ENCODE results near the gene PHF21B. TPM values are rescaled to one million over a fixed set of nuclear protein-coding genes. Genes with fewer than 3 reads are reported as not detected.

PHF21B gene
- total RNA-seq, 1 donor from 2014 or later = 4.6 TPM

GRCh38 chr22:44930711-44931035 is 79.1 kb downstream of the PHF21B start:
- DNase-seq (ENCODE audit: low spot score) = no peak
- H3K9me3 Mint-ChIP-seq (ENCODE audit: unreplicated experiment) = no peaks in the 10 kb centered on the region
- TF ChIP-seq CTCF (IDR thresholded peaks at IDR 0.05; ENCODE audit: unreplicated experiment) = no peak
- H3K27me3 Mint-ChIP-seq (ENCODE audit: unreplicated experiment) = peaks cover 5% of the 10 kb centered on the region
- no peak overlapping the region for H3K4me3 Mint-ChIP-seq (ENCODE audit: unreplicated experiment)
- peaks cover 4% of the 10 kb centered on the region for H3K4me1 Mint-ChIP-seq (ENCODE audit: unreplicated experiment)
- no peak overlapping the region for H3K27ac Mint-ChIP-seq (ENCODE audit: unreplicated experiment)
- H3K36me3 Mint-ChIP-seq (ENCODE audit: low read depth, unreplicated experiment) = no peaks in the 10 kb centered on the region

- TF ChIP-seq CTCF (IDR thresholded peaks at IDR 0.05; ENCODE audit: unreplicated experiment) = no peak
- H3K9me3 Mint-ChIP-seq (ENCODE audit: unreplicated experiment) = no peaks in the 10 kb centered on the region
- H3K4me1 Mint-ChIP-seq (ENCODE audit: unreplicated experiment) = peaks cover 4% of the 10 kb centered on the region
- peaks cover 5% of the 10 kb centered on the region for H3K27me3 Mint-ChIP-seq (ENCODE audit: unreplicated experiment)
- no peak for DNase-seq (ENCODE audit: low spot score)
- H3K36me3 Mint-ChIP-seq (ENCODE audit: low read depth, unreplicated experiment) = no peaks in the 10 kb centered on the region
- H3K27ac Mint-ChIP-seq (ENCODE audit: unreplicated experiment) = no peak overlapping the region
- H3K4me3 Mint-ChIP-seq (ENCODE audit: unreplicated experiment) = no peak overlapping the region
These were observed 79.6 kb downstream of the PHF21B start for GRCh38 chr22:44930016-44930710.

GRCh38 chr22:44929359-44930015 is 80.3 kb downstream of the PHF21B start:
- no peak overlapping the region for H3K27ac Mint-ChIP-seq (ENCODE audit: unreplicated experiment)
- no peak overlapping the region for H3K4me3 Mint-ChIP-seq (ENCODE audit: unreplicated experiment)

GRCh38 chr22:44928711-44929358 is 81.0 kb downstream of the PHF21B start:
- Mint-ChIP-seq H3K4me3 (ENCODE audit: unreplicated experiment) (no peak overlapping the region), H3K27ac (ENCODE audit: unreplicated experiment) (no peak overlapping the region), H3K36me3 (ENCODE audit: low read depth, unreplicated experiment) (peaks cover 4% of the 10 kb centered on the region), H3K27me3 (ENCODE audit: unreplicated experiment) (peaks cover 4% of the 10 kb centered on the region), H3K9me3 (ENCODE audit: unreplicated experiment) (no peaks in the 10 kb centered on the region), H3K4me1 (ENCODE audit: unreplicated experiment) (peaks cover 4% of the 10 kb centered on the region)
- no peak for TF ChIP-seq CTCF (IDR thresholded peaks at IDR 0.05; ENCODE audit: unreplicated experiment)
- DNase-seq (ENCODE audit: low spot score) = no peak

More at GRCh38 chr22:44929359-44930015, 80.3 kb downstream of the PHF21B start:
- Mint-ChIP-seq H3K4me1 (ENCODE audit: unreplicated experiment) (peaks cover 4% of the 10 kb centered on the region), H3K36me3 (ENCODE audit: low read depth, unreplicated experiment) (peaks cover 4% of the 10 kb centered on the region), H3K27me3 (ENCODE audit: unreplicated experiment) (peaks cover 4% of the 10 kb centered on the region), H3K9me3 (ENCODE audit: unreplicated experiment) (no peaks in the 10 kb centered on the region)
- no peak for TF ChIP-seq CTCF (IDR thresholded peaks at IDR 0.05; ENCODE audit: unreplicated experiment)
- no peak for DNase-seq (ENCODE audit: low spot score)

GRCh38 chr22:44928136-44928463 is 81.7 kb downstream of the PHF21B start:
- no peak for TF ChIP-seq CTCF (IDR thresholded peaks at IDR 0.05; ENCODE audit: unreplicated experiment)
- DNase-seq (ENCODE audit: low spot score) = no peak
- no peaks in the 10 kb centered on the region for H3K4me1 Mint-ChIP-seq (ENCODE audit: unreplicated experiment)
- no peak overlapping the region for H3K4me3 Mint-ChIP-seq (ENCODE audit: unreplicated experiment)
- H3K27ac Mint-ChIP-seq (ENCODE audit: unreplicated experiment) = no peak overlapping the region
- H3K27me3 Mint-ChIP-seq (ENCODE audit: unreplicated experiment) = peaks cover 4% of the 10 kb centered on the region
- peaks cover 4% of the 10 kb centered on the region for H3K36me3 Mint-ChIP-seq (ENCODE audit: low read depth, unreplicated experiment)
- no peaks in the 10 kb centered on the region for H3K9me3 Mint-ChIP-seq (ENCODE audit: unreplicated experiment)

Data from endothelial cell (in vitro differentiated cells).